ENCODE data around the gene GPR34.
A peak's percentile ranks its signal among the peaks of the same experiment; 100 is the strongest.

DNA sequence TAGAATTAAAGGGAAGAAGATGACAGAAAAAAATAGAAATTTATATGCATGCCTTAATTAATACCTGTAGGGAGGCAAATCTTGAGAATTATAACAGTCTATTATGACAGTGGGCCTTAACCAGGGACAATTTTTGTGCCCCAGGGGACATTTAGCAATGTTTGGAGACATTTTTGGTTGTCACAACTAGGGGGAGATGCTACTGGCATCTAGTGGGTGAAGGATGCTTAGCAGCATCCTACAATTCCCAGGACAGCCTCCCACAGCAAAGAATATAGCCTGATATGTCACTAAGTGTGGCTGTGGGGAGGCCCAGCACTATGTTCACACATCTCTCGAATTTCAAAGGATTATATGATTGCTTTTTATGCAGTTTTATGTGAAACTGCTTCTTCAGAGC lies 45.8 kb downstream of the GPR34 start:
- TF ChIP-seq CTCF (IDR thresholded peaks at IDR 0.05) (peak; percentile 46), ZFX (IDR thresholded peaks at IDR 0.05; ENCODE audit: borderline replicate concordance) (no peak)
